GM10266 (cell line): ENCODE results near the gene ADGRV1.

Experiments
- DNase-seq: peaks from one replicate; pipeline ENCODE4 v3.0.0; 2012; ENCODE audit errors: extremely low spot score
- TF ChIP-seq, protein P1 (sequence below): IDR thresholded peaks from 2 replicates; pipeline ENCODE4 v1.5.1; 2012; ENCODE audit warnings: mild to moderate bottlenecking, low read depth; ENCODE audit not compliant: control insufficient read depth, insufficient read depth; ENCODE audit errors: missing control alignments

Gene ADGRV1, protein sequence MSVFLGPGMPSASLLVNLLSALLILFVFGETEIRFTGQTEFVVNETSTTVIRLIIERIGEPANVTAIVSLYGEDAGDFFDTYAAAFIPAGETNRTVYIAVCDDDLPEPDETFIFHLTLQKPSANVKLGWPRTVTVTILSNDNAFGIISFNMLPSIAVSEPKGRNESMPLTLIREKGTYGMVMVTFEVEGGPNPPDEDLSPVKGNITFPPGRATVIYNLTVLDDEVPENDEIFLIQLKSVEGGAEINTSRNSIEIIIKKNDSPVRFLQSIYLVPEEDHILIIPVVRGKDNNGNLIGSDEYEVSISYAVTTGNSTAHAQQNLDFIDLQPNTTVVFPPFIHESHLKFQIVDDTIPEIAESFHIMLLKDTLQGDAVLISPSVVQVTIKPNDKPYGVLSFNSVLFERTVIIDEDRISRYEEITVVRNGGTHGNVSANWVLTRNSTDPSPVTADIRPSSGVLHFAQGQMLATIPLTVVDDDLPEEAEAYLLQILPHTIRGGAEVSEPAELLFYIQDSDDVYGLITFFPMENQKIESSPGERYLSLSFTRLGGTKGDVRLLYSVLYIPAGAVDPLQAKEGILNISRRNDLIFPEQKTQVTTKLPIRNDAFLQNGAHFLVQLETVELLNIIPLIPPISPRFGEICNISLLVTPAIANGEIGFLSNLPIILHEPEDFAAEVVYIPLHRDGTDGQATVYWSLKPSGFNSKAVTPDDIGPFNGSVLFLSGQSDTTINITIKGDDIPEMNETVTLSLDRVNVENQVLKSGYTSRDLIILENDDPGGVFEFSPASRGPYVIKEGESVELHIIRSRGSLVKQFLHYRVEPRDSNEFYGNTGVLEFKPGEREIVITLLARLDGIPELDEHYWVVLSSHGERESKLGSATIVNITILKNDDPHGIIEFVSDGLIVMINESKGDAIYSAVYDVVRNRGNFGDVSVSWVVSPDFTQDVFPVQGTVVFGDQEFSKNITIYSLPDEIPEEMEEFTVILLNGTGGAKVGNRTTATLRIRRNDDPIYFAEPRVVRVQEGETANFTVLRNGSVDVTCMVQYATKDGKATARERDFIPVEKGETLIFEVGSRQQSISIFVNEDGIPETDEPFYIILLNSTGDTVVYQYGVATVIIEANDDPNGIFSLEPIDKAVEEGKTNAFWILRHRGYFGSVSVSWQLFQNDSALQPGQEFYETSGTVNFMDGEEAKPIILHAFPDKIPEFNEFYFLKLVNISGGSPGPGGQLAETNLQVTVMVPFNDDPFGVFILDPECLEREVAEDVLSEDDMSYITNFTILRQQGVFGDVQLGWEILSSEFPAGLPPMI (N-terminal part only)

DNA sequence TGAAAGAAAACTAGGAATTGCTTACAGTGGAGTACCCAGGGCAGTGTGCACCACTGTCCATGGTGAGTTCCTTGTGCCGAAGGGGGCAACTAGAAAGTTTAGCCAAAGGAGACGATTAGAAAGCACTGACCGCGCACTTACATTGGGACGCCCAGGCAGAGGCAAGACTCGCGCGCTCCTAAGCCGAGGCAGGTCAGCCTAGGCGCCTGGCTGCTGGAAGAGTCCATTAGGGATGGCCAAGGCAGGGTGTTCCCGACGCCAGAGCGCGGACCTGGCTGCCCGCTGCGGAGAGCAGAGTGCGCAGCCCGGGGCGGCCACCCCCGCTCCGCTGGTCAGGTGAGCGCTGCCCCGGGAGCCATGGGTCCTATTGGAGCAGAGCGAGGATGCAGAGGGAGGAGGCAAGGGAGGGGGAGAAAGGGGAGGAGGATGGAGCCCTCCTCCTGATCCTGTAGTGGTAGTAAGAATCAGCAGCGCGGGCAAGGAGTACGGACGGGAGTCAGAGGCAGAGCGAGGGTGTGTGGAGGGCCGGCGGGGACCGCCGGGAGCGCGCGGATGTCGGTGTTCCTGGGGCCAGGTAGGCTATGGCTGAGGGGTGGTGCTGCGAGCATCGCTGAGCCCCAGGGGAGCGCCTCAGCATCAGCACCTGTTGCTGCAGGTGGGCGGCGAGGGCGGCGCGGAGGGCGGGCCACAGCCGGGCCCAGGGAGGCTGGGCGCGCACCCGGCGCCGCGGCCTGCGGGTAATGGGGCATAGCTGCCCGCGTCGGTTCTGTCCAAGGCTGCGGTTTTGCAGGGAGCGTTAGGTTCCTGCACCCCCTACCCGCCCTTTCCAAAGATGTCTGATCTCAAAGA, at the start of gene ADGRV1:
Gene ADGRV1 (plus strand): TSS at position 454 of the 849 bp plus-strand sequence. CDS start 99 bp downstream, at position 553.
- DNase-seq, result no peak
- TF ChIP-seq, protein P1, sequence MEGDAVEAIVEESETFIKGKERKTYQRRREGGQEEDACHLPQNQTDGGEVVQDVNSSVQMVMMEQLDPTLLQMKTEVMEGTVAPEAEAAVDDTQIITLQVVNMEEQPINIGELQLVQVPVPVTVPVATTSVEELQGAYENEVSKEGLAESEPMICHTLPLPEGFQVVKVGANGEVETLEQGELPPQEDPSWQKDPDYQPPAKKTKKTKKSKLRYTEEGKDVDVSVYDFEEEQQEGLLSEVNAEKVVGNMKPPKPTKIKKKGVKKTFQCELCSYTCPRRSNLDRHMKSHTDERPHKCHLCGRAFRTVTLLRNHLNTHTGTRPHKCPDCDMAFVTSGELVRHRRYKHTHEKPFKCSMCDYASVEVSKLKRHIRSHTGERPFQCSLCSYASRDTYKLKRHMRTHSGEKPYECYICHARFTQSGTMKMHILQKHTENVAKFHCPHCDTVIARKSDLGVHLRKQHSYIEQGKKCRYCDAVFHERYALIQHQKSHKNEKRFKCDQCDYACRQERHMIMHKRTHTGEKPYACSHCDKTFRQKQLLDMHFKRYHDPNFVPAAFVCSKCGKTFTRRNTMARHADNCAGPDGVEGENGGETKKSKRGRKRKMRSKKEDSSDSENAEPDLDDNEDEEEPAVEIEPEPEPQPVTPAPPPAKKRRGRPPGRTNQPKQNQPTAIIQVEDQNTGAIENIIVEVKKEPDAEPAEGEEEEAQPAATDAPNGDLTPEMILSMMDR, result no peak

DNA sequence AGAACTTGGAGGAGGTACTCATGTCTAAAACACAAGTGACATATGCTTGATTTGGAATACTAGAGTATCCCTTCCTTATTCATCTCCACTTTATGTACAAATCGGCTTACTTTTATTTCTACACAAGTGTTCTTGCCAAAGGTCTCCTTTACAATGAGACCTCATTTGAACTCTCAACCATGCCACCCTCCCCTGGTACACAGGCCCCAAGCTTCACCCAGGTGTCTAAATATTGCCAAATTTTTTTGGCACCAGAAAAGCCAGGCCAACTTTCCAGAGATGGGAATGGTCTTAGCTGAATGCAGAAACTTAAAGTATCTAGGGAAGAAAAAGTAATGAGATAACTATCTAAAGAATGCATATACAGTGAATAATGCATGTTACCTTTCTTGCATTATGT, 48.2 kb upstream of the ADGRV1 start:
- no peak for DNase-seq
- TF ChIP-seq, protein P1, result no peak

DNA sequence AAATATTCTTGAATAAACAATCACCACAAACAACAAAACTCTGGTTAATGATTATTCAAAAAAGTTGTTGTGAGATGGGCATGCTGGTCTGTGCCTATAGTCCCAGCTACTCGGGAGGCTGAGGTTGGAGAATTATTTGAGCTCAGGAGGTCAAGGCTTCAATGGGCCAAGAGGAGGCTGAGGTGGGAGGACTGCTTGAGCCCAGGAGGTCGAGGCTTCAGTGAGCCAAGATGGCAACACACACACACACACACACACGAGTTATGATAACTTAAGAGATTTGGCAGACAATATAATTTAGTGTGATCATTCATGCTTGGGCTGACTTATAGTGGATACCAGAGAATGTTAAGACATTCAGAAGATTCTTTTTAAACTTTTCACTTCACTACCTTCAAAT, 44.1 kb upstream of the ADGRV1 start:
- DNase-seq, result no peak
- TF ChIP-seq, protein P1, result no peak

DNA sequence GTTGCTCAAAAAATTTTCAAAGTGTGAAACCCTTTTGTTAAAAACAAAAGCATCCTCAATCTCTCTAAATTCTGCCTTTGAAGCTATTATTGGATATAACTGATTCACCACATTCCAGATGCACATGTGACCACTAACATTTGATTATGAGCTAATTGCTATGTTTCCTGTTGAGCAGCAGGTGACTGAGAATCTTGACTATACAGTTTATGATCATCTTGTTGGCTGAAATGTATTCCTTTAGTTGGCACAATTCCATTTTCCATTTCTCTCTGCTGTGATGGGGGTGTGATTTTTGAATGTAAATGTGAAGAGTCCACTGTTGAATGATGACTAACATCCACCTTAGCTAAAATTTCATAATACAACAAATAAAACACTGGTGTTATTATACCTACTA, 39.9 kb upstream of the ADGRV1 start:
- TF ChIP-seq, protein P1, result no peak
- no peak for DNase-seq

DNA sequence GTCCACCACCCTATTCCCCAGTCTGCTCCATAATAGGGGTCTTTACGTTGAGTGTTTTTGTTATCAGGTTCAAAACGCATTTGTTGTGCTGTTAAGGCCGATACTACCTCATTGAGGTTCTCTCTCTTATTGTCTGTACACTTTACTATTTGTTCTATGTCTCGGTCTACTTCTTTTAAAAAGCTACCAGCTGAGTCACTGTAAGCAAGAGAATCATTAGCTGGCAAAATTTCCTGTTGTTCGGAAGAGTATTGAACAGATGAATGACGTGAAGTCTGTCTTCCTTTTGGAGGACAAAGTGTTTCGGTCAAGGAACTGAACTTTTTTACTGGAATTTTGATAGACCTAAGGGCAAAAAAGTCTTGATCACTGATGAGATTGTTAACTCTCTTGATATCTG, 39.5 kb upstream of the ADGRV1 start:
- TF ChIP-seq, protein P1, result no peak
- no peak for DNase-seq

DNA sequence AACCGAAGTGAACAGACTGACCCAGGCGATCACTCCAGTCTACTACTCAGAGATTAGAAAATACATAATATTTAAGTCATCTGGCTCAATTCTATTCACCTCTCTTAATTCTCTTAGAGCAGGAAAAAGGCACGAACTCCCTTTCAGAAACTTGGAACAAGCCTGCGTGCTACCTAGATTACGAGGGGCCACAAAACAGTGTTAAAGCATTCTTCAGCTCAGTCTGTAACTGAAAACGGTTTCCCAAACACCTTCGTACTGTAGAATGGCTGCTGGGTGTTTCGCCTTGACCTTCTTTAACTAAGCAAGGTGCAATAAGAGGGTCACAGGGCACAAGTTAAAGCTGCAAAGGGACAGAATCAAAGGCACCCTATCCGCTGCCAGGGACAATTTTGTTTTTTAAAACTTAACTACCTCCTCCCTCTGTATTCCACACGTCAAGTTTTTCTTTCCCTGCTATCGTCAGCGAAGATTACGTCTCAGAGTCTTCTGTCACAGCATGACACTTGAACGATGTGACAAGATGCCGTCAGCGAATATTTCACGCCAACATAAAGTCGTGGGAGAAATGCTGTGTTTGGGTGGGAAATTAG, 29.9 kb upstream of the ADGRV1 start:
- peak; percentile 22 for DNase-seq
- TF ChIP-seq, protein P1, result no peak
